Measurements from ENCODE around the gene RDX. TPM values are rescaled to one million over a fixed set of nuclear protein-coding genes. Genes with fewer than 3 reads are reported as not detected.

Gene RDX
- total and polyA plus RNA-seq, 2 experiments from 2014 or later = 45.2 to 226 TPM

- TF ChIP-seq ZNF462 (CRISPR knock-in tag; IDR thresholded peaks at IDR 0.05) (no peak), CREB1 (CRISPR knock-in tag; IDR thresholded peaks at IDR 0.05; ENCODE audit: low read depth) (no peak), POLR2AphosphoS5 (IDR thresholded peaks at IDR 0.05; ENCODE audit: low read depth) (no peak), ZNF114 (CRISPR knock-in tag; IDR thresholded peaks at IDR 0.05) (no peak), STAT1 (IDR thresholded peaks at IDR 0.05; ENCODE audit: unreplicated experiment) (no peak), REST (IDR thresholded peaks at IDR 0.05; ENCODE audit: unreplicated experiment) (no peak)
Observed at GRCh38 chr11:110299006-110299785, 2.8 kb upstream of the RDX start (continued).

Data from GM23338 (cell line).